ENCODE results near the gene RCL1. TPM values are rescaled to one million over a fixed set of nuclear protein-coding genes. Genes with fewer than 3 reads are reported as not detected.

The RCL1 gene
- total and polyA plus RNA-seq, 2 donors (not counting 3 experiments of a cell fraction or from before 2014, with no cell fraction given): 12.9 to 13.2 TPM

DNA sequence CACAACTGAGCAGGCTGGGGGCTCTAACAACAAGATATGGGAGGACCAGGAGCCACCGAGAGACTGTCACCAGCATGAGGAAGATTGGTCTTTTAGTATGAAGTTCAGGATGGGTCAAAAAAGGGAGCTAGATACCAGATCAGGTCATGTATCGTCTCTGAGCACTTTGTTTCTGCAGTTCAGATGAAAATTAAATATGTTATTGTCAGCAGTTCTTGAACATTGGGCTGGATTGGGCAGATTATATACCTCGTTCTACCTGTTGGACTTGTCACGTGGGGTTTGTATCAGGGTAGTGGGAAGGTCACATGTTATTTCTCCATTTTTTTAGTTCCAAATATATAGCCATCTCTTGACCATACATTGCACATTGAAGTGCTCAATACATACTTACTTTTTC lies 47.3 kb downstream of the RCL1 start:
- DNase-seq (ENCODE audit: low read depth, low spot score): no peak

More for the DNA sequence above, 47.3 kb downstream of the RCL1 start:
- intact Hi-C loops (cut with micrococcal nuclease): no loop called here
- BruUV-seq (replicated peaks): no TSS peak
- no peaks in the 10 kb centered on the region for H3K27me3 ChIP-seq (ENCODE audit: control insufficient read depth in 2 of 2, insufficient read depth in 2 of 2, low read length in 2 of 2)
- no peak overlapping the region for H3K4me3 ChIP-seq (replicated peaks in 1 of 3; ENCODE audit: insufficient read depth in 1 of 3, low read depth in 1 of 3, low read length in 3 of 3)
- no peak for FAIRE-seq
- no peak overlapping the region for H3K27ac ChIP-seq (ENCODE audit: insufficient read depth, low read depth, low read length)
- no peak overlapping the region for H2AFZ ChIP-seq (ENCODE audit: low read depth, low read length)
- H3K4me1 ChIP-seq (ENCODE audit: control insufficient read depth, extremely low read depth, insufficient read depth, low read length): peaks cover under 1% of the 10 kb centered on the region
- H3K4me2 ChIP-seq (ENCODE audit: insufficient read depth, low read length): no peak overlapping the region
- H3K9me3 ChIP-seq (replicated peaks; ENCODE audit: control insufficient read depth, insufficient read depth, low read length): no peaks in the 10 kb centered on the region
- TF ChIP-seq GATA2 (IDR thresholded peaks at IDR 0.05; ENCODE audit: insufficient read depth, insufficient read length, low read depth, low read length): no peak
- no peak for TF ChIP-seq POLR2AphosphoS5 (IDR thresholded peaks at IDR 0.05; ENCODE audit: insufficient read depth, low read depth, low read length)
- TF ChIP-seq EZH2 (IDR thresholded peaks at IDR 0.05; ENCODE audit: borderline replicate concordance, low read depth, low read length, severe bottlenecking): no peak
- TF ChIP-seq POLR2A (IDR thresholded peaks at IDR 0.05; ENCODE audit: low read depth, low read length): no peak
- TF ChIP-seq, protein P1, sequence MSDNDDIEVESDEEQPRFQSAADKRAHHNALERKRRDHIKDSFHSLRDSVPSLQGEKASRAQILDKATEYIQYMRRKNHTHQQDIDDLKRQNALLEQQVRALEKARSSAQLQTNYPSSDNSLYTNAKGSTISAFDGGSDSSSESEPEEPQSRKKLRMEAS (IDR thresholded peaks at IDR 0.05; ENCODE audit: insufficient read depth, insufficient read length): no peak
- no peak for TF ChIP-seq MYC (IDR thresholded peaks at IDR 0.05; ENCODE audit: low read depth, low read length)
- TF ChIP-seq CTCF (IDR thresholded peaks at IDR 0.05; ENCODE audit: extremely low read depth in 1 of 2, insufficient read depth in 1 of 2, low read depth in 1 of 2, low read length in 2 of 2): no peak
- no peak for TF ChIP-seq FOS (IDR thresholded peaks at IDR 0.05; ENCODE audit: borderline replicate concordance, insufficient read depth, low read length)
- no peak for TF ChIP-seq JUN (IDR thresholded peaks at IDR 0.05; ENCODE audit: borderline replicate concordance, insufficient read depth, insufficient read length, low read depth)
- no peaks in the 10 kb centered on the region for H3K9me1 ChIP-seq (replicated peaks; ENCODE audit: control insufficient read depth, extremely low read depth, insufficient read depth, low read length)
- ChIA-PET CTCF (interaction anchor here (1.1 kb wide), 1 partner anchor 77 kb away, joined by 3 read pairs; no protein-coding TSS in a partner anchor), POLR2A (no interaction called here)
- H4K20me1 ChIP-seq (replicated peaks; ENCODE audit: control insufficient read depth, extremely low read depth, insufficient read depth, low read length): no peaks in the 10 kb centered on the region
- dilution Hi-C loops (cut with MboI; ENCODE audit: extremely low pct_ligation_motif_present, low sequenced_read_pairs): no loop called here
- no peaks in the 10 kb centered on the region for H3K36me3 ChIP-seq (ENCODE audit: control insufficient read depth in 2 of 2, extremely low read depth in 1 of 2, insufficient read depth in 2 of 2, low read length in 2 of 2)
- H3K79me2 ChIP-seq (ENCODE audit: control insufficient read depth, insufficient read depth, low read length): no peaks in the 10 kb centered on the region
- no peak overlapping the region for H3K9ac ChIP-seq (replicated peaks; ENCODE audit: extremely low read depth, insufficient read depth, low read length)

All from endothelial cell of umbilical vein (primary cell).